Motor neuron (in vitro differentiated cells): ENCODE measurements around the gene GABRP. TPM values are rescaled to one million over a fixed set of nuclear protein-coding genes. Genes with fewer than 3 reads are reported as not detected.
"Not testable (repeated sequence)": the region's sequence is repeated elsewhere in the genome, so short reads cannot be mapped to it uniquely, and the experiment has no call there.

Experiments
- ATAC-seq, 8 experiments: fragments of 200-7000 bp; cut with Tn5 transposase; replicated peaks in 6 of 8; 2 replicates each; pipeline ENCODE4 v1.8.0; 2021; ENCODE audit warnings: mild to moderate bottlenecking in 8 of 8, moderate library complexity in 8 of 8
- H3K27ac ChIP-seq, 2 donors: fragments of 250-450 bp; sonication (Bioruptor Pico); 2 replicates each; pipeline ENCODE4 v1.9.0; 2021; ENCODE audit warnings: antibody characterized with exemption in 2 of 2, mild to moderate bottlenecking in 2 of 2, moderate library complexity in 1 of 2
- H3K4me1 ChIP-seq, 2 donors: fragments of 250-450 bp; sonication (Bioruptor Pico); replicated peaks in 1 of 2; 2 replicates each; pipeline ENCODE4 v1.6.1; 2021; ENCODE audit warnings: antibody characterized with exemption in 2 of 2, mild to moderate bottlenecking in 2 of 2, moderate library complexity in 1 of 2
- H3K4me3 ChIP-seq, 5 donors: fragments of 250-450 bp; sonication (Bioruptor Pico); 2 replicates each; pipeline ENCODE4 v1.9.0; 2021; ENCODE audit warnings: antibody characterized with exemption in 5 of 5, mild to moderate bottlenecking in 5 of 5, moderate library complexity in 4 of 5
- WGBS, 10 experiments: fragments of 450-650 bp; shearing (Covaris generic); methylation state at CpG; one replicate each; pipeline ENCODE4 v1.0.0; 2022; 5-methylcytosine and 5-hydroxymethylcytosine counted together
- in situ Hi-C, 9 experiments: fragments of 400-800 bp; cut with MboI; loops; one replicate each; pipeline ENCODE4 v1.15.0; 2021; ENCODE audit warnings: low sequenced_read_pairs in 9 of 9, low pct_unique_long_range_greater_than_20kb in 2 of 9; ENCODE audit not compliant: unreplicated experiment in 9 of 9
- total RNA-seq, 8 experiments: library from RNA; unstranded; fragments of 300-600 nt; gene quantifications; 2 replicates each; pipeline versions ENCODE4 v1.2.3 to v1.2.4, GENCODE V29; 2022

The GABRP gene
- total RNA-seq, 8 experiments from 2014 or later, result 0.10 to 1.0 (median 0.37) TPM; not detected in 4

DNA sequence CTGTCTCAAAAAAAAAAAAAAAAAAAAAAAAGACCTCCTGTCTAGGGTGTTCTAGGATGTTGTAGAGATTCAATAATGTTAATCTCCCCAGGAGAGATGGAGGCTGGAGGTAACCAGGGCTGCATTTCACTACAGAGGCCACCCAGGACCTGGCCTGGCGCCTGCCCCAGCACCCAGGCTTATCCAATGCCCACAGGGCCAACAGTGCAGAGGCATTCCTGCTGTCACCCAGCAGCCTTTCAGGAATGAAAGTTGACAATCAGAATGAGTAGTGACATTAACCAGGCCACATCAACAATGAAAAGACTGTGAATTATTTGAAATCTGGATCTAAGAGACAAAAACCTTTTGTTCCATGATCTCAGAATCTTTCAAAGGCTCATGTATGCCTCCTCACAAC lies 36.2 kb upstream of the GABRP start:
- Histone ChIP-seq H3K4me1 (peaks cover 20 to 29% of the 10 kb centered on the region in 2 donors), H3K27ac (no peak overlapping the region), H3K4me3 (no peak overlapping the region)
- in situ Hi-C loops, result loop anchor here in 5 of 9 experiments (25.0 kb wide), 1 partner anchor 590 kb away; no protein-coding TSS in a partner anchor
- peak in 1 of 8 experiments; percentile 20 for ATAC-seq
- WGBS, 10 experiments, result 83 to 100% methylated on average over 1 of the region's 1 CpG; no CpG with 5 or more reads in 8 of the 10 experiments

DNA sequence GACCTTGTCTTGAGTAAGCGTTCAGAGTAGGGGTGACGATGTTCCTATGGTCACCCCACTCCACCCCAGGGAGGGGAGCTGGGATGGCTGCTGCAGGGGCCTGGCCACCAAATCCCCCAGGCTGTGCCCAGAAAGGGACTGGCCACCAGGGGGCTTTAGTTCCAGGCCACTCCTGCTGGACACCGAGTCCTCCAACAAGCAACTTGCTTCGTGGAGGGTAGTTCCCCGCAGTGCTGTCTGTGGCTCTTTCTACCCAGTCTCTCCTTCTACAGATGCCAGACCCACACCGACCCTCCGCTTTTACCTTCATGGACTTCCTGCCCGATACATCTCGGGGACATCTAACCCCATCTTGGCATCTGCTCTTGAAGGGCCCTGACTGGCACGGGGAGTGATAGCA lies 35.7 kb upstream of the GABRP start:
- peaks cover 20 to 29% of the 10 kb centered on the region in 2 donors for H3K4me1 ChIP-seq
- no peak overlapping the region for H3K27ac ChIP-seq
- no peak for ATAC-seq
- H3K4me3 ChIP-seq, result no peak overlapping the region
- in situ Hi-C loops, result loop anchor here in 5 of 9 experiments (25.0 kb wide), 1 partner anchor 589 kb away; no protein-coding TSS in a partner anchor
- WGBS, 10 experiments, result 83 to 100% (median 92%) methylated on average over 1 to 5 of the region's 10 CpGs; no CpG with 5 or more reads in 5 of the 10 experiments

DNA sequence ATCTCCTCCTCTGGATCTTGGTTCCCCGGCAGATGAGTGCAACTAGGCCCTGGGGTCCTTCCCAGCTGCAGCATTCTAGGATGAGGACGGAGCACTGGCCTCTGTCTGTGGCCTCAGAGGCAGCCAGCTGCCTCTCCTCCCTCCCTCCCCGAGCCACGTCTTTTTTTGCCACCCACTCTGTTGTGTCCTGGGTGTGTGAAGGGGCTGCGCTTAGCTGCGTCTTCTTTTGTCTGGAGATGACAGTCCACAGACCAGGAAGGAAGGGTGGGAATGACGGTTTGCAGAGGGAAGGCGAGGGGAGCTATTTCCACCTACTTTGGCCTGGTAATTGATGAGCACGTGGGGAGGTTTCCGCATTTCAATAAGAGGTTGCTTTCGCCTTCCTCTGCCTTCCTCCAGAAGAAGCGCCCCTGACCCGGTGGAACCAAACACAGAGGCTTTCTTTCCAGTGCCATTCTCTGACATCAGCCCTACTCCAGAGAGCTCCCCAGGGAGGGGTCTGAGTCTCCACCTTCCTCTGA lies 34.5 kb upstream of the GABRP start:
- in situ Hi-C loops, result loop anchor here in 5 of 9 experiments (25.0 kb wide), 1 partner anchor 588 kb away; no protein-coding TSS in a partner anchor

DNA sequence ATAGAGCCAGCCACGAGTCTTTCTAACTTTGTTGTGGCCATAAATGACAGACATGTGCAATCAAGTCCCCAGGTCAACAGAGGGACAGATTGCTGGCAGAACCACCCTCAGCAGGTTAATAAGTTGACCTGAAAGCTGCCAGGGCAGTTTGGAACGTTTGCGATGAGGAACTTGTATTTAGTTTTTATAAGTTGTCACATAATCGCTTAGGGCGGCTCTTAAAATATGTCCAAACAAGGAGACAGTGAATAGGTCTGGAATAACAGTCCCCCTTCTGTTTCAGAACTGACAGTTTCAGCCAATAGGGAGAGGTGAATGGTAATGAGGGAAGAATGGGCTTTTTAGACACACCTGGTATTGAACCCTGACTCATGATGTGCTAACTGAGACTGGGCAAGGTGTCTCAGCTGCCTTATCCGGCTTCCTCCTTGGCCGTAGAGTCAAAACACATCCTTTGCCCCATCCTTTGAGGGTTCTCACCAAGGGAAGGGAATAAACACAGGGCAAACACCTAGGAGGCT lies 33.6 kb upstream of the GABRP start:
- 0 to 90% (median 78%) methylated on average over 3 to 7 of the region's 7 CpGs; no CpG with 5 or more reads in 3 of the 10 experiments for WGBS, 10 experiments
- ATAC-seq, result no peak
- H3K4me1 ChIP-seq, result peaks cover 20 to 29% of the 10 kb centered on the region in 2 donors
- in situ Hi-C loops, result loop anchor here in 5 of 9 experiments (25.0 kb wide), 1 partner anchor 587 kb away; no protein-coding TSS in a partner anchor
- no peak overlapping the region for H3K27ac ChIP-seq
- H3K4me3 ChIP-seq, result no peak overlapping the region

More for the DNA sequence above, 34.5 kb upstream of the GABRP start:
- WGBS, 10 experiments, result 37 to 100% (median 54%) methylated on average over 1 to 6 of the region's 13 CpGs; no CpG with 5 or more reads in 4 of the 10 experiments
- Histone ChIP-seq H3K4me3 (no peak overlapping the region), H3K27ac (no peak overlapping the region), H3K4me1 (peaks cover 20 to 29% of the 10 kb centered on the region in 2 donors)
- peak in 4 of 8 experiments; percentile 65 to 75 (median 74) for ATAC-seq

DNA sequence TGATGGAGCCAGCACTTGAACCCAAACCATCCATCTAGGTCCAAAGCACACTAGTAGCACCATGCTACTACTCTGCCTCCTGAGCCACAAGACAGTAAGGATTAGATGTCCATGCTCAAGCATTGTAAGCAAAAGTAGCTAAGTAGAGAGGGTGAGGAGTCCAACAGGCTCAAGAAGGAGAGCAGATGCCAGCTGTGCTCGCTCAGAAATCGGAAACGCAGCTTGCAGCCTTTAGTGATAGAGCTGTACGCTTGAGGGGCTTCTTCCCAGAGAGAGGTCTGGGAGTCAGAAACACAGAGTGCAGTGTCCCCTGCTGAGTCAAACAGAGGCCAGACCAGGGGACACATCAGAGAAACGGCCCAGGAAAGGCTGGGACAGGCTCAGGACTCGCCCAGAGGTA lies 32.7 kb upstream of the GABRP start:
- in situ Hi-C loops, result no loop called here
- Histone ChIP-seq H3K27ac (no peak overlapping the region), H3K4me3 (no peak overlapping the region), H3K4me1 (peaks cover 17 to 26% of the 10 kb centered on the region in 2 donors)
- no peak for ATAC-seq
- WGBS, 10 experiments, result 20 to 93% (median 53%) methylated on average over 2 to 5 of the region's 6 CpGs; no CpG with 5 or more reads in 4 of the 10 experiments

DNA sequence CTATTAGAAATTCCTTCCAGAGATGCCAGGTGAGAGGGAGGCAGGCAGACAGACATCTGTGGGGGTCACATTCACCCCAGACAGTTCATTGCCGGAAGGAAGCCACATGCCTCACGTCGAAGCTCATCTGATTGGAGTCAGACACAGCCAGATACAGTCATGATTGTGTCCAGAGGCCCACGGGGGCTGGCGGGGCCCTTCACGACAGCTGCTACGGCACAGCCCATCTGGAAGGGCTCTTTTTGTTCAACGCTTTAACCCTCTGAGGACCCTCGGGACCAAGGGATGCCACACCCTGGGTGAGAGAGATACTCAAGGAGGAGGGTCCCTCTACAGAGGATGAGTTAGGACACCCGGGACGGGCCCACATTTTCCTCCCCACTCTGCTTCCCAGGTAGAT lies 31.9 kb upstream of the GABRP start:
- in situ Hi-C loops, result no loop called here
- H3K4me3 ChIP-seq, result no peak overlapping the region
- H3K27ac ChIP-seq, result no peak overlapping the region
- ATAC-seq, result no peak
- 21 to 100% (median 85%) methylated on average over 2 to 5 of the region's 11 CpGs; no CpG with 5 or more reads in 6 of the 10 experiments for WGBS, 10 experiments
- peaks cover 10 to 18% of the 10 kb centered on the region in 2 donors for H3K4me1 ChIP-seq

DNA sequence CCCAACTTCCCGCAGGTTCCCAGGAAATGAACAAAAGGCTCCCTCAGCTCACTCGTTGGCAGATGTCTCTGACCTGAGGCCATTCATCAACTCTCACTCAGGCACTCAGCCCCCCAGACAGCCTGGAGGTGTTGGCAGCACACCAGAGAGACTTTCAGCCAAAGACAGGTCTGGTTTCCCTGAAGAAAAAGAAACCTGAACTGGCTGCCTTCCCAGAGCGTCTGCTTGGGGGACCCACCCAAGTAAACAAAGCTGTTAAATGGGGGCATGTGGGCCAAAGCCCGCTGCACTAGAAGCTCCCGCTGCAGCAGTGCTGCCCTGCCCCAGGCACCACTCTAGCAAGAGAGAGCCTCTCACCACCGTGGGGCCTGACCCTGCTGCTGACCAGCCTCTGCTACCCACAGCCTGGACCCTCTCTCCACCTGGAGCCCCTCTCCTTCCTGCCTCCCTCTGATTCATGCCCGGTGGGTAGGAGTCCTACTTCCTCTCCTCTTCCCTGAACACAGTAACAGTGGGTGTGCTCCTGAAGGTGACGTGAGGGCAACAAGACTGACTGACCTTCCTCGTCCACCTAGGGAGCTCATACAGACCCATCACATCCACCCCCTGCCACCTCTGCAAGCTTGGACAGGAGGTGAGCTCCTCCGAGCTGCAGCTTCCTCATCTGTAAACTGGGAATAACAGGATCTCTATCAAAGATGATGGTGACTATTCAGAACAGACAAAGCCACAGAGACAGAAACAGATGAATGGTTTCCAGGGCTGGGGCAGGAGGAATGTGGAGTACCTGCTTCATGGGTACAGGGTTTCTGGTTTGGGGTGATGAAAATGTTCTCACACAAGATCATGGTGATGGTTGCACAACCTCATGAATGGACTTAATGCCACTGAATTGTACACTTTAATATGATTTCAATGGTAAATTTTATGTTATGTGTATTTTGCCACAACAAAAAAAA lies 31.0 kb upstream of the GABRP start:
- H3K4me1 ChIP-seq, result peaks cover 10 to 16% of the 10 kb centered on the region in 2 donors
- H3K27ac ChIP-seq, result no peak overlapping the region
- in situ Hi-C loops, result no loop called here
- H3K4me3 ChIP-seq, result no peak overlapping the region
- whole genome bisulfite sequencing, 10 experiments, result 20 to 83% (median 72%) methylated on average over 1 to 5 of the region's 10 CpGs; no CpG with 5 or more reads in 2 of the 10 experiments
- peak in 2 of 8 experiments; percentile 39 to 77 for ATAC-seq

DNA sequence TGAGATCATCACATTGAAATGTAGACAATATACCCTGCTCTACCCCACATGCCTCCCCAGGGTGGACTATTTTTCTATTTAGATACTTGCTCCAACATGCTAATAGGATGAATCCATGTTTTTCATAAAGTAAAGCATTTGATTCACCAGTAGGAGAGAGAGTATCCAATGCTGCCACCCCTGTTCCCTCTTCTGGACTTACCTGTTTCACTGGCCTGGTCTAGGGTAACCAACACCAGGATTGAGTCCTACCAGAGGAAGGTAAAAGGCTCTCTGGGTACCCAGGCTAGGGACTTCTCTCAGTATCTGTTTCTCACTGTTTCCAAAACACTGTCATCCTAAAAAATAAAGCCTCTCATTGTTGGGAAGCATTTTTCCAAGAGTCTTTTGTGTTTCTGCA lies 30.2 kb upstream of the GABRP start:
- in situ Hi-C loops, result no loop called here
- no peak for ATAC-seq

DNA sequence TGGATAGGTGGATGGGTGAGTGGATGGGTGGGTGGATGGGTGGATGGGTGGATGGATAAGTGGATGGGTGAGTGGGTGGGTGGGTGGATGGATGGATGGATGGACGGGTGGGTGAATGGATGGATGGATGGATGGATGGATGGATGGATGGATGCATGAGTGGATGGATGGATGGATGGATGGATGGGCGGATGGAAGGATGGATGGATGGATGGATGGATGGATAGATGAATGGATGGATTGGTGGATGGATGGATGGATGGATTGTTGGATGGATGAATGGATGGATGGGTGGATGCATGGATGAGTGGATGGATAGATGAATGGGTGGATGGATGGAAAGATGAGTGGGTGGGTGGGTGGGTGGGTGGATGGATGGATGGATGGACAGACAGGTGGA lies 29.0 kb upstream of the GABRP start:
- H3K4me3 ChIP-seq, H3K4me1 ChIP-seq, in situ Hi-C loops, ATAC-seq, H3K27ac ChIP-seq: not testable (repeated sequence)
- WGBS, 10 experiments, result 0% methylated on average over 1 of the region's 2 CpGs; no CpG with 5 or more reads in 9 of the 10 experiments

More for the DNA sequence above, 30.2 kb upstream of the GABRP start:
- no peak overlapping the region for H3K27ac ChIP-seq
- H3K4me3 ChIP-seq, result no peak overlapping the region
- peaks cover 10 to 12% of the 10 kb centered on the region in 2 donors for H3K4me1 ChIP-seq

DNA sequence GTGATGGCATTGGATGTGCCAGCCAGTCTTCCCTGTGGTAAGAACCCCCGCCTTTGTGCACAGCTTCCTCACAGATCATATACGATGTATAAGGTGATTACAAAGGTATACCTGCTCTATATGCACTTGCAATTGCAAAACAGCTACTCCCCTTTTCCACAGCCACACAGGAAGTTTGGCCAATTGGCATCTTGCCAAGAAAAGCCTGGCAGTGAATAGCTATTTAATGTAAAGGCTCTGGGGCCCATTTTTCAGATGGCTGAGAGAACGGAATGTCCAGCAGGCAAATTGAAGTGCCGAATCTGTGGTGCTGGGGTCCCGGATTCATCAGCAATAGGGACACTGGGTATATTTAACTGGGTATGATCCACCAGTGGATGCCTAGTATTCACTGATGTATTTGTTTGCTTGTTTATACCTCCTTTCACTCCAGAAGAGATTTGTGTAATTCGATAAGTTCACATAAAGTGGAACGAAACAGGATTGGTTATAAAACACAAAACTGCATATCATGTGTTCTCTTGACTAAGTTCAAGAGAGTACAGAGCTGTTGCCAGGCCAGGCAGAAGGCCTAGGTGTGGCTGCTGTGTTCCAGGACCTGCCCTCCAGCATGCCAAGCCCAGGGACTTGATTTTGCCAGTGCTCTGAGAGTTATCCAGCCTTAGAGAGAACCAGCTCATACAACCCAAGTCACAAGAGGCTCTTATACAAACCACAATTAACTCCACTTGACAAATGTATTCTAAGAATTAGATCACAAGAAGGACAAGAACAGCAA lies 27.7 kb upstream of the GABRP start:
- Histone ChIP-seq H3K4me3 (no peak overlapping the region), H3K4me1 (no peaks in the 10 kb centered on the region), H3K27ac (no peak overlapping the region)
- peak in 2 of 8 experiments; percentile 23 to 28 for ATAC-seq
- in situ Hi-C loops, result no loop called here
- 45 to 100% (median 69%) methylated on average over 2 to 7 of the region's 7 CpGs; no CpG with 5 or more reads in 2 of the 10 experiments for WGBS, 10 experiments

DNA sequence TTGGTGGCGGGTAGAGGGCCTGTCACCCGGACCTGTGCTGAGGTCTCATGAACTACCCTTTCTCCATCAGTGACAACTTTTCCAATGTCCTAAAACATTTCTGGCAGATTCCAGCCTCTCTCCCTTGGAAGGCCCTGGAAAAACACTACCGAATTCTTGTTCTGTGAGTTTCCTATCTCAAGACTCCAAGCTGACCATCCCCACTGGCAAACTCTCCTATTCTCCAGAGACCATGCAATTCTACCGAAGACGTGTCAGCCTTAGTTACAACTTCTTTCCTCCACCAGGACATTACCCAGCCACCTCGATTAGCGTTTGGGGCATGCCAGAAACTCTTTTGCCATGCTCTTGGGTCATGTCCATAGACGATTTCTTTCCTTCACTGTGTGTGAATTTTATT lies 26.8 kb upstream of the GABRP start:
- no peak for ATAC-seq
- Histone ChIP-seq H3K4me3 (no peak overlapping the region), H3K4me1 (no peaks in the 10 kb centered on the region), H3K27ac (no peak overlapping the region)
- in situ Hi-C loops, result no loop called here
- whole genome bisulfite sequencing, 10 experiments, result 37 to 94% (median 80%) methylated on average over 2 to 7 of the region's 8 CpGs

DNA sequence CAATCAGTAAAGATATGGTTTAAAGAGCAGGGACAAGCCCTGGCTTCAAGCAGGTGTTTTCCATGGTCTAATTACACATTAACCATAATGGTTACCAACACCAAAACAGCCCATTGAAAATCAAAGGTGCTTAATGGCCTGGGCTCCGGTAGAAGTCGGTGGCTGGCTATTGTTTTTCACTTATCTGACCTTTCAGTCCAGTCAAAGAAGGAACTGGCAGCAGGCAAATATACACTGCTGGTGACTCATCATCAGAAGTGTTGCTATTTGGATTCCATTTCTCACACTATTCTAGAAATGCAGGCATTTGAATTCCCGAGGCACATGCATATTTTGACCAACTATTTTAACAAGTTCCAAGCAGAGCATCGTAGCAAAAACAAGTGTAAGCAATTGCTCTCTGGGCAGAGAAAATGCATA lies 26.3 kb upstream of the GABRP start:
- ATAC-seq, result peak; percentile 25 to 96 (median 50)
- WGBS, 10 experiments, result 0 to 70% (median 20%) methylated on average over 1 to 4 of the region's 4 CpGs; no CpG with 5 or more reads in 1 of the 10 experiments
- Histone ChIP-seq H3K4me3 (no peak overlapping the region), H3K4me1 (no peaks in the 10 kb centered on the region), H3K27ac (no peak overlapping the region)
- in situ Hi-C loops, result no loop called here
